Activated CD8-positive, alpha-beta T cell treated with anti-CD3 and anti-CD28 coated beads, Interleukin-2, amount 10 ng/mL, durations not matched to agents 7 days and 5 days (primary cell): ENCODE measurements around the gene DIP2A. TPM values are rescaled to one million over a fixed set of nuclear protein-coding genes. Genes with fewer than 3 reads are reported as not detected.
"Not testable (repeated sequence)": the region's sequence is repeated elsewhere in the genome, so short reads cannot be mapped to it uniquely, and the experiment has no call there.

Experiments
- ATAC-seq: fragments of 150-1000 bp; cut with Tn5 transposase; one replicate; pipeline ENCODE4 v1.10.0; 2021; ENCODE audit warnings: moderate library complexity
- CTCF ChIA-PET: fragments of 350-600 bp; sonication (Branson Sonifier 250); formaldehyde crosslinking; loops from one replicate; lab custom pipeline; 2021; ENCODE audit warnings: antibody characterized with exemption; lab: Charles Lee
- POLR2A ChIA-PET: fragments of 350-600 bp; sonication (Branson Sonifier 250); formaldehyde crosslinking; loops from one replicate; lab custom pipeline; 2021; ENCODE audit warnings: antibody characterized with exemption; lab: Charles Lee
- DNase-seq: peaks from one replicate; pipeline ENCODE4 v3.0.0-alpha.2; 2020
- H3K27ac Mint-ChIP-seq: one replicate; pipeline ENCODE4 v1.8.0; 2021; ENCODE audit warnings: mild to moderate bottlenecking, mixed read lengths
- H3K27me3 Mint-ChIP-seq: one replicate; pipeline ENCODE4 v1.8.0; 2021; ENCODE audit warnings: low read depth, mixed read lengths
- H3K36me3 Mint-ChIP-seq: one replicate; pipeline ENCODE4 v1.8.0; 2021; ENCODE audit warnings: low read depth, mixed read lengths
- H3K4me1 Mint-ChIP-seq: one replicate; pipeline ENCODE4 v1.8.0; 2021; ENCODE audit warnings: low read depth, mixed read lengths
- H3K4me3 Mint-ChIP-seq: one replicate; pipeline ENCODE4 v1.8.0; 2021; ENCODE audit warnings: mild to moderate bottlenecking, mixed read lengths
- H3K9me3 Mint-ChIP-seq: one replicate; pipeline ENCODE4 v1.8.0; 2022; ENCODE audit warnings: mixed read lengths; ENCODE audit not compliant: insufficient read depth
- total RNA-seq, 2 experiments: library from RNA; stranded (reverse); gene quantifications; one replicate each; pipeline ENCODE4 v1.2.3, GENCODE V29; 2021

The DIP2A gene
- total RNA-seq, 2 experiments from 2014 or later, result 53.7 to 53.9 TPM

GRCh38 chr21:46454634-46455390 is 3.9 kb upstream of the DIP2A start:
- peaks cover 57% of the 10 kb centered on the region for H3K36me3 Mint-ChIP-seq
- no peak overlapping the region for H3K4me3 Mint-ChIP-seq
- DNase-seq (no peak), ATAC-seq (no peak)
- H3K9me3 Mint-ChIP-seq, result peaks cover 5% of the 10 kb centered on the region
- H3K4me1 Mint-ChIP-seq, result peaks cover 33% of the 10 kb centered on the region
- no peaks in the 10 kb centered on the region for H3K27me3 Mint-ChIP-seq
- POLR2A ChIA-PET, result no interaction called here
- H3K27ac Mint-ChIP-seq, result no peak overlapping the region
- CTCF ChIA-PET, result no interaction called here

- no peaks in the 10 kb centered on the region for H3K9me3 Mint-ChIP-seq
- H3K36me3 Mint-ChIP-seq, result peaks cover 49% of the 10 kb centered on the region
- no peak overlapping the region for H3K27ac Mint-ChIP-seq
- DNase-seq (no peak), ATAC-seq (no peak)
- no peak overlapping the region for H3K4me3 Mint-ChIP-seq
- CTCF ChIA-PET, result interaction anchor here (1.1 kb wide), 1 partner anchor 312 kb away, joined by 3 read pairs; no protein-coding TSS in a partner anchor
- H3K4me1 Mint-ChIP-seq, result peaks cover 36% of the 10 kb centered on the region
- POLR2A ChIA-PET, result interaction anchor here (0.8 kb wide), 1 partner anchor 132 kb away, joined by 3 read pairs; the partner anchor contains the start of gene C21orf58
- H3K27me3 Mint-ChIP-seq, result no peaks in the 10 kb centered on the region
Observed at GRCh38 chr21:46455575-46456385, 2.9 kb upstream of the DIP2A start.

DNA sequence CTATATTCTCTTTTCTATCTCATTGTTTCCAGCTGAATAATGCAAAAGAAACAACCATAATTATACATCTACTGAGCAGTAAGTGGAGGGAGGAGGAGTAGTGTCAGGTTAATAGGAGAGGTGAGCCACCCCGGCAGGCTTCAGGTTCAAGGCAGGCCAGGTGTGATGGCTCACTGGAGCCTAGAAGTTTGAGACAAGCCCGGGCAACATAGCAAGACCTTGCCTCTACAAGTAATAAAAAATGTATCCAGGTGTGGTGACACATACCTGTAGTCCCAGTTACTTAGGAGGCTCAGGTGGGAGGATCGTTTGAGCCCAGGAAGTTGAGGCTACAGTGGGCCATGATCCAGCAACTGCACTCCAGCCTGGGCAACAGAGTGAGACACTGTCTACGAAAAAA is 1.9 kb upstream of the DIP2A start:
- H3K9me3 Mint-ChIP-seq, result no peaks in the 10 kb centered on the region
- peaks cover 42% of the 10 kb centered on the region for H3K36me3 Mint-ChIP-seq
- H3K4me1 Mint-ChIP-seq, result peaks cover 41% of the 10 kb centered on the region
- H3K27ac Mint-ChIP-seq, result peak overlapping the region; percentile 11
- CTCF ChIA-PET, result interaction anchor here (1.1 to 1.6 kb wide), 2 partner anchors 183 to 313 kb away, joined by 3 to 6 read pairs; no protein-coding TSS in a partner anchor
- no peaks in the 10 kb centered on the region for H3K27me3 Mint-ChIP-seq
- POLR2A ChIA-PET, result interaction anchor here (1.5 to 2.2 kb wide), 3 partner anchors 9 to 149 kb away, joined by 4 to 16 read pairs (median 14); partner anchors contain the start of gene S100B
- H3K4me3 Mint-ChIP-seq, result peak overlapping the region; percentile 85
- DNase-seq, result no peak
- no peak for ATAC-seq

- DNase-seq (peak; percentile 41), ATAC-seq (peak; percentile 17)
- CTCF ChIA-PET, result interaction anchor here (0.8 to 1.6 kb wide), 8 partner anchors 20 to 314 kb away, joined by 3 to 7 read pairs (median 4); partner anchors contain the start of gene PRMT2
- H3K27me3 Mint-ChIP-seq, result no peaks in the 10 kb centered on the region
- H3K36me3 Mint-ChIP-seq, result peaks cover 42% of the 10 kb centered on the region
- H3K9me3 Mint-ChIP-seq, result no peaks in the 10 kb centered on the region
- H3K4me3 Mint-ChIP-seq, result peak overlapping the region; percentile 85
- POLR2A ChIA-PET, result interaction anchor here (0.7 to 3.3 kb wide), 12 partner anchors 10 to 286 kb away, joined by 3 to 16 read pairs (median 4); partner anchors contain the start of gene S100B
- peak overlapping the region; percentile 89 for H3K27ac Mint-ChIP-seq
- H3K4me1 Mint-ChIP-seq, result peaks cover 44% of the 10 kb centered on the region
Observed at GRCh38 chr21:46457801-46458314, 833 bp upstream of the DIP2A start.

DNA sequence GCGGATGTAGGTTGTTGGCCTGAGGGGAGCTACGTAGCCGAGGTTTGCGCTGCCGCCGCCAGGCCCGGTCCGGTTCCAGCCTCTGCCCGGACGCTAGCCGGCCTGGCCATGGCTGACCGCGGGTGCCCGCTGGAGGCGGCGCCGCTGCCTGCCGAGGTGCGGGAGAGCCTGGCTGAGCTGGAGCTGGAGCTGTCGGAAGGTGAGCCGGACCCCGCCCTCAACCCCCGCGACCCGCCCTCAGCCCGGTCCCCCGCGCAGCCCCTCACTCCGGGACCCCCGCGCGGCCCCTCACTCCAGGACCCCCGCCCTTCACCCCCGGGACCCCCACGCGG is 299 bp downstream of the DIP2A start:
- H3K27me3 Mint-ChIP-seq, result no peaks in the 10 kb centered on the region
- ChIA-PET CTCF (interaction anchor here (1.4 kb wide), 1 partner anchor 181 kb away, joined by 4 read pairs; no protein-coding TSS in a partner anchor), POLR2A (interaction anchor here (0.6 to 3.3 kb wide), 11 partner anchors 11 to 485 kb away, joined by 3 to 14 read pairs (median 3); partner anchors contain the start of gene PRMT2)
- peaks cover 44% of the 10 kb centered on the region for H3K4me1 Mint-ChIP-seq
- ATAC-seq, result no peak
- no peaks in the 10 kb centered on the region for H3K9me3 Mint-ChIP-seq
- peak overlapping the region; percentile 90 for H3K4me3 Mint-ChIP-seq
- peak overlapping the region; percentile 87 for H3K27ac Mint-ChIP-seq
- peaks cover 45% of the 10 kb centered on the region for H3K36me3 Mint-ChIP-seq
- DNase-seq, result no peak

GRCh38 chr21:46459356-46460112 is 843 bp downstream of the DIP2A start:
- Mint-ChIP-seq H3K27ac (peak overlapping the region; percentile 88), H3K4me1 (peaks cover 44% of the 10 kb centered on the region), H3K9me3 (no peaks in the 10 kb centered on the region), H3K27me3 (no peaks in the 10 kb centered on the region), H3K36me3 (peaks cover 47% of the 10 kb centered on the region), H3K4me3 (peak overlapping the region; percentile 90)
- DNase-seq (peak; percentile 27), ATAC-seq (no peak)
- POLR2A ChIA-PET, result interaction anchor here (0.7 to 3.3 kb wide), 9 partner anchors 12 to 180 kb away, joined by 3 to 14 read pairs (median 3); partner anchors contain the start of gene PRMT2
- CTCF ChIA-PET, result interaction anchor here (1.4 kb wide), 1 partner anchor 180 kb away, joined by 4 read pairs; no protein-coding TSS in a partner anchor

GRCh38 chr21:46461909-46462308 is 3.2 kb downstream of the DIP2A start:
- H3K27ac Mint-ChIP-seq, result peak overlapping the region; percentile 6
- H3K36me3 Mint-ChIP-seq, result peaks cover 33% of the 10 kb centered on the region
- CTCF ChIA-PET, result interaction anchor here (0.7 kb wide), 1 partner anchor 39 kb away, joined by 3 read pairs; no protein-coding TSS in a partner anchor
- no peaks in the 10 kb centered on the region for H3K27me3 Mint-ChIP-seq
- ATAC-seq (no peak), DNase-seq (no peak)
- POLR2A ChIA-PET, result interaction anchor here (1.1 kb wide), 1 partner anchor 10 kb away, joined by 7 read pairs; no protein-coding TSS in a partner anchor
- no peak overlapping the region for H3K4me3 Mint-ChIP-seq
- H3K4me1 Mint-ChIP-seq, result peaks cover 24% of the 10 kb centered on the region
- H3K9me3 Mint-ChIP-seq, result no peaks in the 10 kb centered on the region

DNA sequence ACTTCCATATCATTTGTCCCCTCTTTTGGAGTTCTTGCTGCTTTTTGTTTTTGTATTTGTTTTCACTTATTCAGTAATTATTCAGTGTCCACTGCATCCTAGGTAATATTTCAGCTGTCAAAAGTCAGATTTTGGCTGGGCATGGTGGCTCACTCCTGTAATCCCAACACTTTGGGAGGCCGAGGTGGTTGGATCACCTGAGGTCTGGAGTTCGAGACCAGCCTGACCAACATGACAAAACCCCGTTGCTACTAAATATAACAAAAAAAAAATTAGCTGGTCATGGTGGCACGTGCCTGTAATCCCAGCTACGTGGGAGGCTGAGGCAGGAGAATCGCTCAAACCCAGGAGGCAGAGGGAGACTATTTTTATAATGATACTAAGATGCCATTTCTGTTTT is 6.5 kb downstream of the DIP2A start:
- CTCF ChIA-PET, H3K9me3 Mint-ChIP-seq, DNase-seq, H3K4me3 Mint-ChIP-seq, ATAC-seq, H3K27ac Mint-ChIP-seq, H3K27me3 Mint-ChIP-seq: not testable (repeated sequence)
- POLR2A ChIA-PET, result interaction anchor here (0.6 kb wide), 1 partner anchor 250 kb away, joined by 4 read pairs; no protein-coding TSS in a partner anchor
- peaks cover 17% of the 10 kb centered on the region for H3K4me1 Mint-ChIP-seq
- peaks cover 38% of the 10 kb centered on the region for H3K36me3 Mint-ChIP-seq

DNA sequence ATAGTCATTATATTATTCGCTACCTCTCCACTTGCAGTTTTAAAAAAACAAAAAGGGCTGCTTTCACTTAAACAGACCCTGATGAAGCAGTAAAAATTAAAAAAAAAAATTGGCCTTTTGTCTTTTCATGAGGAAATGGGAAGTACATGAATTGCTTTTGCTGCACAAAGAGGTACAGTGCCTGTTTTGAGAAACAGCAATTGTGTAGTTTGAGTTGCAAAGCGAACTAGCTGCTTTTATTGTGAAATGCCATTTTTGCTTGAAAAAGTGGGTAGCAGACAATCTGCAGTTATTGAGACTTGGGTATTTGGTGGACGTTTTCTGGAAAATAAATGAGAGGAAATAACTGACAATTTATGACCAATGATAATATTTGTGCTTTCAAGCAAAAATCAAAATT is 7.0 kb downstream of the DIP2A start:
- no peak overlapping the region for H3K4me3 Mint-ChIP-seq
- H3K27ac Mint-ChIP-seq, result no peak overlapping the region
- DNase-seq (no peak), ATAC-seq (no peak)
- no peaks in the 10 kb centered on the region for H3K27me3 Mint-ChIP-seq
- peaks cover 13% of the 10 kb centered on the region for H3K4me1 Mint-ChIP-seq
- POLR2A ChIA-PET, result interaction anchor here (0.6 to 0.7 kb wide), 2 partner anchors 41 to 250 kb away, joined by 4 to 6 read pairs; no protein-coding TSS in a partner anchor
- peaks cover 37% of the 10 kb centered on the region for H3K36me3 Mint-ChIP-seq
- CTCF ChIA-PET, result no interaction called here
- H3K9me3 Mint-ChIP-seq, result no peaks in the 10 kb centered on the region

DNA sequence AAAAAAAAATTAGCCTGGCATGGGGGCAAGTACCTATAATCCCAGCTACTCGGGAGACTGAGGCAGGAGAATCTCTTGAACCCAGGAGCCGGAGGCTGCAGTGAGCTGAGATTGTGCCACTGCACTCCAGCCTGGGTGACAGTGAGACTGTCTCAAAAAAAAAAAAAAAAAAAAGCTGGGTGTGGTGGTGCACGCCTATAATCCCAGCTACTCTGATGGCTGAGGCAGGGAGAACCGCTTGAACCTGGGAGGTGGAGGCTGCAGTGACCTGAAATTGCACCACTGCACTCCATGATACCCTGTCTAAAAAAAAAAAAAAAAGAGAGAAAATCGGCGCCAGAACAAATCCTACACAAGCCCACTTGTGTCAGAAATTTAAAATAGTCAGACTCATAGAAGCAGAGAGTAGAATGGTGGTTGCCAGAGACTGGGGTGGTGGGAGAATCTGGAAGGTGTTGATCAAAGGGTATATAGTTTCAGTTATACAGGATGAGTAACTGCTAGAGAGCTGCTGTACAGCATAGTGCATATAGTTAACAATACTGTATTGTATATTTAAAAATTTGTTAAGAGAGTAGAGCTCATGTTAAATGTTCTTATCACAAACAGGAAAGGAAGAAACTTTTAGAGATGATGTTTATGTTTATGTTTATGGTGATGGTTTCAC is 9.6 kb downstream of the DIP2A start:
- DNase-seq, result no peak
- peaks cover 28% of the 10 kb centered on the region for H3K36me3 Mint-ChIP-seq
- H3K27ac Mint-ChIP-seq, result no peak overlapping the region
- POLR2A ChIA-PET, result interaction anchor here (0.6 to 1.5 kb wide), 3 partner anchors 31 to 243 kb away, joined by 3 to 4 read pairs (median 3); no protein-coding TSS in a partner anchor
- peaks cover 21% of the 10 kb centered on the region for H3K4me1 Mint-ChIP-seq
- no peak overlapping the region for H3K4me3 Mint-ChIP-seq
- no peaks in the 10 kb centered on the region for H3K27me3 Mint-ChIP-seq
- CTCF ChIA-PET, result no interaction called here
- no peaks in the 10 kb centered on the region for H3K9me3 Mint-ChIP-seq
- no peak for ATAC-seq
